Amygdala (tissue), 56 donors: ENCODE measurements around the gene PCP4L1.
"Not testable (repeated sequence)": the region's sequence is repeated elsewhere in the genome, so short reads cannot be mapped to it uniquely, and the experiment has no call there.

Experiments
- DNase-seq, 56 donors: peaks; one replicate each; lab custom pipeline; 2025; lab: John Stamatoyannopoulos, UW

Gene PCP4L1

GRCh38 chr1:161307892-161308638 is 49.5 kb downstream of the PCP4L1 start:
- no peak for DNase-seq

GRCh38 chr1:161309868-161310267 is 51.3 kb downstream of the PCP4L1 start, which contains the start of gene MPZ:
Gene MPZ, minus strand, starts transcription at chr1:161309968. Its CDS starts 63 bp downstream, at chr1:161309905.
- no peak for DNase-seq

DNA sequence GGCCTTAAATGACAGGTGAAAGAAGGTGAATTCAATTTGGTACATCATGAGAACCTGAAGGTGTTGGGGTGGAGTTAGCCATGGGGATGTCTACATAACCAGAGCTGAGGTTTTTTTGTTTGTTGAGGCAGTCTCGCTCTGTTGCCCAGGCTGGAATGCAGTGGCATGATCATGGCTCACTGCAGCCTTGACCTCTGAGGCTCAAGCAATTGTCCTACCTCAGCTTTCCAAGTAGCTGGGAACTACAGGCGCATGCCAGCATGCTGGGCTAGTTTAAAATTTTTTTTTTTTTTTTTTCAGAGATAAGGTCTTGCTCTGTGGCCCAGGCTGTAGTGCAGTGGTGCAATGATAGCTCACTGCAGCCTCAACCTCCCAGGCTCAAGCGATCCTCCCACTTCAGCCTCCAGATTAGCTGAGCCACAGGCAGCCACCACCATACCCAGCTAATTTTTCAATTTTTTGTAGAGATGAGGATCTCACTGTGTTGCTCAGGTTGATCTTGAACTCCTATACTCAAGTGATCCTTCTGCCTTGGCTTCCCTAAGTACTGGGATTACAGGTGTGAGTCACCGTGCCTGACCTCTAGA is 53.1 kb downstream of the PCP4L1 start:
- DNase-seq = no peak

GRCh38 chr1:161313554-161314200 is 55.1 kb downstream of the PCP4L1 start:
- DNase-seq = peak in 31 of 56 donors; percentile 5 to 65 (median 40)

DNA sequence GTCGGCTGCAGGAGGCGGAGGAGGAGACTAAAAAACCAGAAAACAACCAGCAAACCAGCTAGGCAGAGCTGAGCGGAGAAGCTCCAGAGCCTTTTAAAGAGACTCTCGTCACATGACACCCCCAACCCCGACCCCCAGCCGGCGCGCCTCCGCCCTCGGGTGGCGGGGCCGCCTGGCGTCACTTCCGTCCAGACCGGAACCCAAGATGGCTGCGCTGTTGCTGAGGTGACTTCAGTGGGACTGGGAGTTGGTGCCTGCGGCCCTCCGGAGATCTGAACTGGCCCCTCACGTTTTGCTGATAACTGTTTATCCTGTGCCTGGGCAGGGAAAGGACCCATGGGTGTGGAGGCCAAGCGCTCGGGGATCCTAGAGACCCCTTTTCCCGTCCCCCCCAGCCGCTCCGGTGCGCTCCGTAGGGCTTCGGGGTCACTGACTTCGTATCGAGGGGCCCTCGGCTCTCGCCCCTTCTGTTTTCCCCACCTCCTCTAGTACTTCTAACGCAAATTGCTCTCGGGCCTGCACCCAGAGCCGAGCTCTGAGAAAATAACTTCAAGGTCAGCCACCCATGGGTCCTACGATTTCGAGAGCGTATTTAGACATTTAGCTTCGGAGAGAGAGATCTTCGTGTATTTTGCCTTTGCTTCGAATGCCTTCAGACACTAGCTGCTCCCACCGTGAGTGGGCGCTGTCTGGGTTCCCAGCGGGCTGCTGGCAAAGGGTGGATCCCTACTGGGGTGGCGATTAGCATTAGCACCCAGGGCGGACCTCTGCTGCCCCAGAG is 55.8 kb downstream of the PCP4L1 start, which contains the start of gene SDHC:
SDHC (plus strand) TSS at position 181 of the 781 bp plus-strand sequence; CDS start at position 206, 25 bp downstream.
- DNase-seq = peak; percentile 47 to 95 (median 88)

DNA sequence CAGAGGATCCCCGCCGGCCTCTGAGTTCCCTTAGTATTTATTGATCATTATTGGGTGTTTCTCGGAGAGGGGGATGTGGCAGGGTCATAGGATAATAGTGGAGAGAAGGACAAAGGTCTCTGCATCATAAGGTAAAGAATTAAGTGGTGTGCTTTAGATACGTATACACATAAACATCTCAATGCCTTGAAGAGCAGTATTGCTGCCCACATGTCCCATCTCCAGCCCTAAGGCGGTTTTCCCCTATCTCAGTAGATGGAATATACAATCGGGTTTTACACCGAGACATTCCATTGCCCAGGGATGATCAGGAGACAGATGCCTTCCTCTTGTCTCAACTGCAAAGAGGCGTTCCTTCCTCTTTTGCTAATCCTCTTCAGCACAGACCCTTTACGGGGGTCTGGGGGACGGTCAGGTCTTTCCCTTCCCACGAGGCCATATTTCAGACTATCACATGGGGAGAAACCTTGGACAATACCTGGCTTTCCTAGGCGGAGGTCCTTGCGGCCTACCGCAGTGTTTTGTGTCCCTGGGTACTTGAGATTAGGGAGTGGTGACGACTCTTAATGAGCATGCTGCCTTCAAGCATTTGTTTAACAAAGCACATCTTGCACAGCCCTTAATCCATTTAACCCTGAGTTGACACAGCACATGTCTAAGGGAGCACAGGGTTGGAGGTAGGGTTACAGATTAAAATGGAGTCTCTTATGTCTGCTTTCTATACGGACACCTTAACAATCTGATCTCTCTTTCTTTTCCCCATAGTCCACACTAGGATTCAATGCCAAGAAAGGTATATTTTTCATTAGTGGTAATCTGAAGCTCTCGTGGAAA is 57.5 kb downstream of the PCP4L1 start:
- not testable (repeated sequence) for DNase-seq

DNA sequence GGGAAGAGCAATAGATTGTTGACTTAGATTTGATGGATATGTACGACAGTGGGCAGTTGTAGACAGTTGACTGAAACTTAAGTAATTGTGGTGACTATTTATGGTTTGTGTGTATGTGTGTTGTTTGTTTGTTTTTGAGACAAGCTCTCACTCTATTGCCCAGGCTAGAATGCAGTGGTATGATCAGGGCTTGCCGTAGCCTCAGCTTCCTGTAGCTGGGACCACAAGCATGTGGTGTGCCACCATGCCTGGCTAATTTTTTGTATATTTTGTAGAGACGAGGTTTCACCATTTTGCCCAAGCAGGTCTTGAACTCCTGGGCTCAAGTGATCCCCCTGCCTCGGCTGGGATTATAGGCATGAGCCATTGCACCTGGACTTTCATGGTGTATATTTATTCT is 65.5 kb downstream of the PCP4L1 start:
- DNase-seq = no peak

DNA sequence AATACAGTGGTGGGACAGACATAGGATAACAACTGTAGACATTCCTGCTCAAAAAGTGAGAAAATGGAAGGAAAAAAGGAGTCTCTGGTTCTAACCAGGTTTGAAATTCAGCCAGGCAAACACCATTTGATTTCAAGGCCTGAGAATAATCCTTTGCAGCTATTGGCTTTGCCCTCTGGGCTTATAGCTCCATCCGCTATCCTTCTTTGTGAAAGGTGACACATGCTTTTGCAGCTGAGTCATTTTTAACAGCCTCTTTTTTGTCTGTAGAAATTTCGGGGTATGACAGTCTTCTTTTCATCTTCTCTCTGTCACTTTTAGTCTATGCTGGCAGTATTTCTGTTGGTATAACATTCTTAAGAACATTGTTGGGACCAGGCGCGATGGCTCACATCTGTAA is 71.8 kb downstream of the PCP4L1 start:
- DNase-seq = no peak

- no peak for DNase-seq
Measured at GRCh38 chr1:161333166-161333565, 74.6 kb downstream of the PCP4L1 start.
